GM18867 (cell line): ENCODE measurements around the gene ZNF287.

Experiments used
- ATAC-seq: cut with Tn5 transposase; IDR thresholded peaks from one replicate; pipeline ENCODE4 v1.9.1; 2021; ENCODE audit warnings: mild to moderate bottlenecking, moderate library complexity; ENCODE audit not compliant: unreplicated experiment

Gene ZNF287

DNA sequence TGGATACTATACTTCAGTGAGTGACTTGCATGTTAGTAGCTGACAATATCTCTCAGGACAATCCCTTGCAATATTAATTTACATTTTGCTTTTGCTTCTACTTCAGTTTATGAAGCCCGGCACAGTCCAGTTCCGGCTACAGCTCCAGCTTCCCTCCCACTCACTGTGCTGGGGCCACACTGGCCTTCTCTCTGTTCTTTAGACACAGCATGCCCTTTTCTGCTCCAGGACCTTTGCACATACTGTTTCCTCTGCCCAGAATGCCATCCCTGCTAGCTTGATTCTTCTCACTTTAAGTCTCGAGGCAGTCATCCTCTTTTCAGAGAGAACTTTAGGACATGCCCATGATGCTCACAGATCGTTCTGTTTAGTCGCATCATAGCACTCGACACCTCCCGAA lies 51.5 kb downstream of the ZNF287 start:
- no peak for ATAC-seq

DNA sequence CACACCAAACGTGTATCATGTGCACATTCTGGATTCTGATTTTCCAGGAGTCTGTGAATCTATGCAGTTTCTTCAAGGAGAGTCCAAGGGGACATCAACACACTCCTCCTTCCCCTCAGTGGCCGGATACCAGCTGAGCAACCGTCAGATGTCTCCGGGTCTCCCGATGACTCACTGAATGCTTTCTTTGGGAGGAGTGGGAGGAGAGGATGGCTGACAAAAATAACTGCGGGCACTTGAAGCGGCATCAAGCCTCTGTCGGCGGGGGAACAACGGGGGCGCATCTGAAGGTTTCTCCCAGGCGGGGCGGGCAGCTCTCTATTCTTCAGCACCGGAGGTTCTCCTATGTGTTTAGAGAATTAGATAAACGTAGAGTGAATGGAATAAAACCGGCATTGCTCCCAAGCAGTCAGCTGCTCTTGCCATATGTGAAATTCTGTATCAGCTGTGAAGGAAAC lies 52.4 kb downstream of the ZNF287 start:
- ATAC-seq, result no peak

GRCh38 chr17:16515933-16516332 lies 53.1 kb downstream of the ZNF287 start:
- ATAC-seq, result no peak

DNA sequence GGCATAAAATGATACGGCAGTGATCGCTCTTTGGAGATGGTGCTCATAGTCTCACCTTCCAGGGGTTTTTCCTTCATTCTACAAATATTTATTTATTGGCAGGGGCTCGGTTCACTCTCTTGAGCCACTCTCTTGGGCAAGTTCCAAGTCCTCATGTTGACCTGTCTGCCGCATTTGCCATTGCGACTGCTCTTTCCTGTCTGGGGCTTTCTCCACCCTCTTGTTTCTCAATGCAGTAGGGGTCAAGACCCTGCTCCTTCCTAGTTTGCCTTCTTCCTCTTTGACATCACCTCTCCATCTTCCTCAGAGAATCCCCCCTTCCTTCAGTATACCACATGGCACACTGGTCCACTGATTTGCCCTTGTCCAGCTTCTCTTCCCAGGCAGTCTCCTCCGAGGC lies 55.1 kb downstream of the ZNF287 start:
- no peak for ATAC-seq

DNA sequence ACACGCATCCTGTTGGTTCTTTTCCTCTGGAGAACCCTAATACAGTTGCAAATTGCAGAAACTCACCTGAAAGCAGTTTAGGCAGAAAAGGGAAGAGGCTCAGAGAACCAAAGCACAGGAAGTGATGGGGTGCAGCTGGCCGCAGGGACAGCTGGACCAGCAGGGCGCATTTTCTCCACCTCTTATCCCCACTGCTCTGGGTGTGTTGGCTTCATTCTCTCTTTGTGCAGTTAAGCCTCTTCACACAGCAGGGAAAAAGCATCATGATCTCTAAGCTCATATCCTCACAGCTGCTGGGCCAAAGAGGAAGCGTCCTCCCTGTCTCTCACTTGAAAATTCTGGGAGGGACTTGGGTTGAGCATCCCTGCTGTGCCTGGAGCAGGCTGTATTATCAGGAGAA lies 57.0 kb downstream of the ZNF287 start:
- ATAC-seq, result no peak

DNA sequence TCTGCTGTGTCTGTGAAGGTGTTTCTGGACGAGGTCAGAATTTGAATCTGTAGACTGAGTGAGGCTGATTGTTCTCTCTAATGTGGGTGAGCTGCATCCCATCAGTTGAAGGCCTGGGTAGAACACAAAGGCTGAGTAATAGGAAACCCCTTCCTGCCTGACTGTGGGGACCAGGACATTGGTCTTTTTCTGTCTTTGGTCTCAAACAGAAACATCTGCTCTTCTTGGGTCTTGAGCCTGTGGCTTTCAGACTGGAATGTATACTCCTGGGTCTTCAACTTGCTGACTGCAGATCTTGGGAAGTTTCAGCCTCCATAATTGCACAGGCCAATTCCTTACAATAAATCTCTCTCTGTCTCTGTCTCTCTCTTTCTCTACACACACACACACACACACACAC lies 57.4 kb downstream of the ZNF287 start:
- ATAC-seq, result no peak

- no peak for ATAC-seq
Measured at GRCh38 chr17:16507918-16508533, 61.0 kb downstream of the ZNF287 start.

GRCh38 chr17:16506188-16506587 lies 62.8 kb downstream of the ZNF287 start:
- ATAC-seq, result no peak

- ATAC-seq, result no peak
Measured at GRCh38 chr17:16504984-16505383, 64.0 kb downstream of the ZNF287 start.
